CD4-positive, CD25-positive, alpha-beta regulatory T cell (primary cell): ENCODE results near the gene ENGASE. TPM values are rescaled to one million over a fixed set of nuclear protein-coding genes. Genes with fewer than 3 reads are reported as not detected.

Source experiments
- ATAC-seq, 2 donors: fragments of 150-1000 bp; cut with Tn5 transposase; one replicate each; pipeline ENCODE4 v1.10.0; 2021; ENCODE audit warnings: low read depth in 2 of 2, moderate number of reproducible peaks in 2 of 2, moderate library complexity in 1 of 2
- DNase-seq, 3 donors: peaks; one replicate each; pipeline versions ENCODE4 v3.0.0 to v3.0.0-alpha.2; 2012 to 2022; ENCODE audit warnings: mixed read lengths in 1 of 3
- H3K27ac ChIP-seq: one replicate; pipeline ENCODE4 v1.7.0; 2013; ENCODE audit warnings: mild to moderate bottlenecking, low read length; ENCODE audit not compliant: insufficient read depth, poor library complexity, severe bottlenecking
- H3K27me3 ChIP-seq: one replicate; pipeline ENCODE4 v1.7.0; 2013; ENCODE audit warnings: low read length; ENCODE audit not compliant: control insufficient read depth, insufficient read depth
- H3K36me3 ChIP-seq: one replicate; pipeline ENCODE4 v1.7.0; 2013; ENCODE audit warnings: mild to moderate bottlenecking, low read length, moderate library complexity; ENCODE audit not compliant: control insufficient read depth, insufficient read depth
- H3K4me1 ChIP-seq: 2 replicates; pipeline ENCODE4 v1.7.0; 2013; ENCODE audit warnings: mild to moderate bottlenecking, low read length; ENCODE audit not compliant: insufficient read depth, control insufficient read depth, poor library complexity, severe bottlenecking
- H3K4me3 ChIP-seq: one replicate; pipeline ENCODE4 v1.7.0; 2013; ENCODE audit warnings: low read depth, mild to moderate bottlenecking, low read length, moderate library complexity
- H3K9me3 ChIP-seq, 2 experiments: 1 replicate in 1 of 2; 2 replicates in 1 of 2; pipeline ENCODE4 v1.7.0; 2013; ENCODE audit warnings: low read length in 2 of 2, mild to moderate bottlenecking in 1 of 2, moderate library complexity in 1 of 2; ENCODE audit not compliant: control insufficient read depth in 2 of 2
- H3K27ac Mint-ChIP-seq, 3 donors: one replicate each; pipeline ENCODE4 v1.8.0; 2020 to 2022; ENCODE audit warnings: mild to moderate bottlenecking in 3 of 3, mixed read lengths in 3 of 3, moderate library complexity in 2 of 3
- H3K27me3 Mint-ChIP-seq: one replicate; pipeline ENCODE4 v1.8.0; 2022; ENCODE audit warnings: mild to moderate bottlenecking, mixed read lengths
- H3K36me3 Mint-ChIP-seq: one replicate; pipeline ENCODE4 v1.8.0; 2020; ENCODE audit warnings: mixed read lengths
- H3K4me1 Mint-ChIP-seq, 4 donors: one replicate each; pipeline ENCODE4 v1.8.0; 2020 to 2022; ENCODE audit warnings: mixed read lengths in 4 of 4, mild to moderate bottlenecking in 1 of 4
- H3K4me3 Mint-ChIP-seq, 4 donors: one replicate each; pipeline ENCODE4 v1.8.0; 2020 to 2022; ENCODE audit warnings: mild to moderate bottlenecking in 4 of 4, mixed read lengths in 4 of 4, moderate library complexity in 3 of 4
- H3K9me3 Mint-ChIP-seq, 7 donors: one replicate each; pipeline ENCODE4 v1.8.0; 2020 to 2022; ENCODE audit warnings: mixed read lengths in 7 of 7, mild to moderate bottlenecking in 3 of 7, moderate library complexity in 2 of 7
- polyA plus RNA-seq, 4 donors: library from polyadenylated mRNA; unstranded; fragments of 300-500 nt; fragmentation: Illumina TruSeq; gene quantifications; one replicate each; pipeline ENCODE4 v1.2.3, GENCODE V29; 2021
- total RNA-seq: library from RNA; stranded (reverse); gene quantifications from one replicate; pipeline ENCODE4 v1.2.3, GENCODE V29; 2022

Gene ENGASE
- total and polyA plus RNA-seq, 5 donors from 2014 or later: 1.1 to 91.9 (median 2.6) TPM

DNA sequence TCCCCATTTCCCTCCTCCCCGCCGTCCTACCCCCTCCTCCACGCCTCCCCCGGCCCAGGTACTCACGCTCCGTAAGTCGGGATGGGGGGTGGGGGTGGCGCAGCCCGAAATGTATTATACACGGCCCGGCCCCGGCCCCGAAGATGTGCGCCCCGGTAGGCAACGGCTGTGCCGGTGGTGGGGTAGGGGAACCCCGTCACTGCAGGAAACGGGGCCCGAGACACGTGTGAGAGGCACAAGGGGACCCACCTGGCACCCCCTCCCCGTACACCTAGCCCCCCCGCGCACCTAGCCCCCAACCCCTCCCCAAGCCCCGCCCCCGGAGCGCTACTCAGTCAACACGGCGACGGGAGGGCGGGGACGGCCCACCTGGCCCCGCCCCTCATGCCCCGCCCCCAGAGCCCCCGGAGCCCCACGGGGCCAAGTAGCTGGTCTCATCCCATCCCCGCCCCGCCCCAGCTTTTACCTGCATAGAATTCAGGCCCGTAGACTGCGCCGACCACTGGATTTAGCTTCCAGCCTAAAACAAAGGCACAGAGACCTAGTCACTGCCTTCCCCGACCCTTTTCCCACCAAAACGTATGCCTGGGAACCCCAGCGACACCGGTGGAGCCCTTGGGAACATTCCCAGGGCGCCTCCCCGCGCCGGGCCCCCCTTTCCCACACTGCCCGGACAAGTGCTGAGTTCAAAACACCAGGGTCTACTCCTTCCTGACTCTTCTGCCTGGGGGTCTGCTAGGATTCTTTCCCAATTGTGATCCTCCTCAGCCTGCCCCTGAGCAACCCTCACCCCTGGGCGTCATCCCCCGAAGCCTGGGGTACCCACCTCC, 22.8 kb downstream of the ENGASE start:
- no peak for DNase-seq
- no peak for ATAC-seq
- Mint-ChIP-seq H3K4me1 (peaks cover 0 to 11% (median 0%) of the 10 kb centered on the region in 4 donors), H3K27me3 (peaks cover 33% of the 10 kb centered on the region), H3K9me3 (peaks cover 0 to 2% (median 0%) of the 10 kb centered on the region in 7 donors), H3K36me3 (no peaks in the 10 kb centered on the region), H3K4me3 (no peak overlapping the region), H3K27ac (no peak overlapping the region)
- Histone ChIP-seq H3K27ac (no peak overlapping the region), H3K27me3 (peaks cover 4% of the 10 kb centered on the region), H3K4me3 (no peak overlapping the region), H3K9me3 (no peaks in the 10 kb centered on the region), H3K4me1 (peaks cover 15% of the 10 kb centered on the region), H3K36me3 (no peaks in the 10 kb centered on the region)

DNA sequence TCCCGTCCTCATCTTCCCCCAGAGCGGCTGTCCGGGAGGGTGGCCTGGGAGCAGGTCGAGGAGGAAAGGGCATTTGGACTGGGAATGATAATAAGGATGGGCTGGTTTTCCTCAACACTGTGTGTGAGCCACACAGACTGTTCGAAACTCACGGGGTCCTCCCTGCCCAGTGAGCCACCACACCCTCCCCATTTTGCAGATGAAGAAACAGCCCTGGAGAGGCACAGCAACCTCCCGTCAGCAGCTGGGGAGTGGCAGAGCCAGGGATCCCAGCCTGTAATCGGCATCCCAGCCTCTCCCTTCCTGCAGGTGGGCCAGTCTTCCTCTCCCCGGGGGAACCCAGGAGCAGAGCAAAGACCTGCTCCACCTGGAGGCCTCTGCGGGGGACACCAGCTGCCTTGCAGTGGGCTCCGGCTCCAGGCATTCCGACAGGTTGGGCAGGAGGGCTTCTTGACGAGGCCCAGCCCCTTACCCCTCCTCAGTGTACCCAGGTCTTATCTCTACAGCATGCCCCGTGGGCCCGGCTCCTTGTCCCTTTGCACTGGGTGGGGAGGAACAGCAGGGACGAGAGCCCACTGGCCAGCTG, 23.8 kb downstream of the ENGASE start:
- Histone ChIP-seq H3K36me3 (no peaks in the 10 kb centered on the region), H3K27ac (no peak overlapping the region), H3K4me1 (peaks cover 9% of the 10 kb centered on the region), H3K9me3 (no peaks in the 10 kb centered on the region), H3K4me3 (no peak overlapping the region), H3K27me3 (peaks cover 4% of the 10 kb centered on the region)
- Mint-ChIP-seq H3K4me1 (peaks cover 0 to 6% (median 0%) of the 10 kb centered on the region in 4 donors), H3K27ac (no peak overlapping the region), H3K4me3 (no peak overlapping the region), H3K9me3 (peaks cover 0 to 2% (median 0%) of the 10 kb centered on the region in 7 donors), H3K27me3 (peaks cover 33% of the 10 kb centered on the region), H3K36me3 (no peaks in the 10 kb centered on the region)
- no peak for DNase-seq
- no peak for ATAC-seq

DNA sequence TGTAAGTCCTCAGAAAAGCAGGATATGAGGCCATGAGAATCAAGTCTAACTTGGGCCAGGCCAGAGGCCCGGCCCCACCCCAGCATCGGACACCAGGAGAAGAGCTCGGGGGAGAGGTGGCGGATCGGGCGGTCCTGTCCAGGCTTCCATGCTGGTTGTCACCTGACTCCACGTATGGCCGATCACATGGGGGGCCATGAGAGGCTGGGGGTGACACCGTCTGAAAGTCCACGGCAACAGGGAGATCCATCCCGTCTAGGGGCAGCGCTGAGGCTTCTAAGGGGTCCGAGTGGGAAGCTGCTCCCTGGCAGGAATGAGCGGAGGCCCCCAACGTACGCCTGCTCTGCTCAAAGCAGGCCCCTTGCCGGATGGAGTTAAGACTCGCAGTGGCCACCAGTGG, 25.8 kb downstream of the ENGASE start:
- Mint-ChIP-seq H3K4me1 (peaks cover 0 to 4% (median 0%) of the 10 kb centered on the region in 4 donors), H3K27me3 (peaks cover 29% of the 10 kb centered on the region), H3K36me3 (no peaks in the 10 kb centered on the region), H3K9me3 (peaks cover 0 to 2% (median 0%) of the 10 kb centered on the region in 7 donors), H3K4me3 (no peak overlapping the region), H3K27ac (no peak overlapping the region)
- Histone ChIP-seq H3K4me1 (peaks cover 4% of the 10 kb centered on the region), H3K4me3 (no peak overlapping the region), H3K27ac (no peak overlapping the region), H3K36me3 (no peaks in the 10 kb centered on the region), H3K9me3 (no peaks in the 10 kb centered on the region), H3K27me3 (peaks cover 4% of the 10 kb centered on the region)
- no peak for DNase-seq
- ATAC-seq: no peak

DNA sequence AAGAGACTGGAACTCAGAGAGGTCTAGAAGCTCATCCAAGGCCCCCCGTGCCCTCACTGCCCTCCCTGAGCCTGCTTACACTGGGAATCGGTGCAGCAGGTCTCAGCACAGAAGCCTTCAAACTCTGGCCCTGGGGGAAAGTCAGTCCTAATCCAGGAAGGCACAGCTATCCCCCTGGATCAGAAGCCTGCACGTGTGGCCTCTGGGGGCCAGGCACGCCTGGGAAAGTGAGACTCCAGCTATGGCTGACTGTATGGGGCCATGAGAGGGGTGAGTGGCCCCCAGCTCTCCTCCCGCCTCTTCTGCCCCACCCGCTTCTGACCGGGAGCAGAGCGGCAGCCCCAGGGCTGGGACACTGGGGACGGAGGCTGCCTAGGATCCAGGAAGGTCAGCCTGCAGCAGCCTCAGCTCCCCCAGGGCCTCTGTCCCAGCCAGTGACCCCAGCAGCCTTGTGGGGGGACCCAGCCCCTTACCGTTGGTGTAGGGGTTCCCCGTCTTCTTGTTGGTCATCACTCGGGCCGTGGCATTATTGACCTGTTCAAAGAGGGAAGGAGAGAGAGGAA, 26.6 kb downstream of the ENGASE start:
- ATAC-seq (no peak), DNase-seq (no peak)
- Histone ChIP-seq H3K27ac (no peak overlapping the region), H3K4me3 (no peak overlapping the region), H3K27me3 (no peaks in the 10 kb centered on the region), H3K36me3 (no peaks in the 10 kb centered on the region), H3K4me1 (peaks cover 4% of the 10 kb centered on the region), H3K9me3 (no peaks in the 10 kb centered on the region)
- no peak overlapping the region for H3K4me3 Mint-ChIP-seq
- peaks cover 0 to 4% (median 0%) of the 10 kb centered on the region in 4 donors for H3K4me1 Mint-ChIP-seq
- peaks cover 29% of the 10 kb centered on the region for H3K27me3 Mint-ChIP-seq
- H3K9me3 Mint-ChIP-seq: peaks cover 0 to 2% (median 0%) of the 10 kb centered on the region in 7 donors
- no peaks in the 10 kb centered on the region for H3K36me3 Mint-ChIP-seq
- no peak overlapping the region for H3K27ac Mint-ChIP-seq

DNA sequence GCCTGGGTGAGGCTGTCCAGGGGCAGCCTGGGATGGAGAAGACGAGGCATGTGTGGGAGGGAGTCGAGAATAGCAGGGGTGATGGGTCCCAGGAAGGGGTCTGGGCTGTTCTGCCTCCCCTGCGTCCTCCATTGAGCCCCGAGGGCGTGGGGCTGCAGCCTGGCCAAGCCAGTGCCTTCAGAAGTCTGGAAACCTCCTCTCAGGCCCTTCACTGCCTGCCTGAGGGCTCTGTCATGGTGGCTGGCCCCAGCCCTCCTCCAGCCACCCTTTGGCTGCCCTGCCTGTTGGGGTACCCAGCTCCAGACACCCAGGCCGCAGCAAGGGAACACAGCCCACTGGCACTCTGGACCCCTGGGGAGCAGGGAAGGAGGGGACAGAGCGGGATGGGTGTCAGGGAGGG, 27.6 kb downstream of the ENGASE start:
- H3K4me3 ChIP-seq: no peak overlapping the region
- no peaks in the 10 kb centered on the region for H3K9me3 ChIP-seq
- H3K27ac ChIP-seq: no peak overlapping the region
- no peaks in the 10 kb centered on the region for H3K36me3 Mint-ChIP-seq
- H3K9me3 Mint-ChIP-seq: peaks cover 0 to 2% (median 0%) of the 10 kb centered on the region in 7 donors
- H3K36me3 ChIP-seq: no peaks in the 10 kb centered on the region
- ATAC-seq: no peak
- no peak overlapping the region for H3K27ac Mint-ChIP-seq
- no peak overlapping the region for H3K4me3 Mint-ChIP-seq
- peaks cover 0 to 4% (median 0%) of the 10 kb centered on the region in 4 donors for H3K4me1 Mint-ChIP-seq
- H3K27me3 Mint-ChIP-seq: peaks cover 23% of the 10 kb centered on the region
- H3K4me1 ChIP-seq: peaks cover under 1% of the 10 kb centered on the region
- no peak for DNase-seq
- H3K27me3 ChIP-seq: no peaks in the 10 kb centered on the region

DNA sequence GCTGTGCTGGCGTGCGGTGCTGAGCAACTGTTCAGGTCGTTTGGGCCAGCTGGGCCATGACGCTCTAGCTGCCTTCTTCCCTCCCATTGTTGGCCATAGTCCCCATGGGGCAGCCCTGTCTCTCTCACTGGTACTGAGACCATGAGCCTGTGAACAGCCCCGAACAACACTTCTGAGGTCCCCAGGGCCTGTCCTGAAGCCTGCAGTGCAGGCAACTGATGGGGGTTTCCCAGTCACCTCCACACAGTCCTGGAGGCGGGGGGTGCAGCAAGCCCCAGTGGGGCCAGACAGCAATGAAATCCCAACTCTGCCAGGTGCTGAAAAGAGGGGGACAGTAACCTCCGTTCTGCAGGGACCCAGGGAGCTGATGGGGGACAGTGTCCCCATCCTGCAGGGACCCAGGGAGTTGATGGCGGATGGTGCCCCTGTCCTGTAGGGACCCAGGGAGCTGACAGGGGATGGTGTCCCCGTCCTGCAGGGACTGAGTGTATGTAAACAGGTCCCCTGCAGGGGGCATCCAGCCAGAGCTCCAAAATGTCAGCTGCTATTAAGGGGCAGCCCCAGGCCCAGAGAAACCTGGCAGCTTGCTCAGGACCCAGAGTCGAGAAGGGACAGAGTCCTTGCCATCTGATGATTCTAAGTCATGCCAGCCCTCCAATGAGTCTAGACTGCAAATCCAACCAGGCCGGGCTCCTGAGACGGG, 30.4 kb downstream of the ENGASE start:
- Histone ChIP-seq H3K4me1 (no peaks in the 10 kb centered on the region), H3K4me3 (no peak overlapping the region), H3K27ac (no peak overlapping the region), H3K36me3 (no peaks in the 10 kb centered on the region), H3K9me3 (no peaks in the 10 kb centered on the region), H3K27me3 (no peaks in the 10 kb centered on the region)
- DNase-seq: no peak
- H3K27me3 Mint-ChIP-seq: no peaks in the 10 kb centered on the region
- no peak overlapping the region for H3K27ac Mint-ChIP-seq
- H3K4me3 Mint-ChIP-seq: no peak overlapping the region
- H3K4me1 Mint-ChIP-seq: no peaks in the 10 kb centered on the region
- ATAC-seq: no peak
- H3K36me3 Mint-ChIP-seq: no peaks in the 10 kb centered on the region
- no peaks in the 10 kb centered on the region for H3K9me3 Mint-ChIP-seq

DNA sequence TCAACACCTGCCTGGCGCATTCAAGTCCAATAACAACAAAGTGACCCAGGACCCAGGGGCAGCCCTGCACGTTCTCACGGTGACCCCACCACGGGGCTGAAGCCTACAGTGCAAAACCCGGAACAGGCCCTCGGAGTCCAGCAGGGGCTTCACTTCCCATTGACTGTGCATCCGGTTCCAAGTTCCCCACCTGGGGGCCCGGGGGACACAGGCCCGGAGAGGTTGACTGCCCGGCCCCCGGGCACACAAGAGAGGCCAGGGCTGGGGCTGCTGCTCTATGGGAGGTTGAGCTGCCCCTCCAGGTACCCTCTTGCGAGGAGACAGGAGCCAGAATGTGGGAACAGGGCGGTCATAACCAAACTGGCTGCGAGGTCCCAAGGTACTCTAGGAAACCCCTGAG, 31.3 kb downstream of the ENGASE start:
- Mint-ChIP-seq H3K27ac (no peak overlapping the region), H3K4me1 (no peaks in the 10 kb centered on the region), H3K9me3 (no peaks in the 10 kb centered on the region), H3K36me3 (no peaks in the 10 kb centered on the region), H3K4me3 (no peak overlapping the region), H3K27me3 (no peaks in the 10 kb centered on the region)
- DNase-seq (no peak), ATAC-seq (no peak)
- no peaks in the 10 kb centered on the region for H3K27me3 ChIP-seq
- H3K27ac ChIP-seq: no peak overlapping the region
- H3K4me3 ChIP-seq: no peak overlapping the region
- H3K36me3 ChIP-seq: no peaks in the 10 kb centered on the region
- H3K9me3 ChIP-seq: no peaks in the 10 kb centered on the region
- H3K4me1 ChIP-seq: no peaks in the 10 kb centered on the region
